H1 (cell line): ENCODE results near the gene LSM14B. TPM values are rescaled to one million over a fixed set of nuclear protein-coding genes. Genes with fewer than 3 reads are reported as not detected.

Source experiments
- CTCF ChIA-PET: fragments of 300-600 bp; sonication (Branson Sonifier 250); formaldehyde crosslinking; loops from one replicate; lab custom pipeline; 2021; ENCODE audit not compliant: partially characterized antibody; lab: Charles Lee
- POLR2A ChIA-PET: fragments of 300-600 bp; sonication (Branson Sonifier 250); formaldehyde crosslinking; loops from one replicate; lab custom pipeline; 2021; ENCODE audit warnings: inconsistent platforms; ENCODE audit not compliant: partially characterized antibody; lab: Charles Lee
- DNase-seq, 2 experiments: peaks; one replicate each; pipeline versions ENCODE4 v3.0.0 to v3.0.0-alpha.2; 2010 to 2022; ENCODE audit warnings: low spot score in 2 of 2, low read depth in 1 of 2, mixed read lengths in 1 of 2
- FAIRE-seq: peaks from 2 replicates; lab custom pipeline; 2011; peaks lifted over from hg19 to GRCh38; lab: Jason Lieb, UNC
- H2AFZ ChIP-seq: 2 replicates; pipeline ENCODE4 v1.8.1; 2012; ENCODE audit warnings: low read length, inconsistent platforms
- H2AK5ac ChIP-seq: 2 replicates; pipeline ENCODE4 v1.6.1; 2013; ENCODE audit warnings: low read depth, low read length
- H2BK120ac ChIP-seq: replicated peaks from 2 replicates; pipeline ENCODE3; 2013; ENCODE audit warnings: low read depth, low read length, inconsistent platforms
- H2BK12ac ChIP-seq: 2 replicates; pipeline ENCODE4 v1.6.1; 2013; ENCODE audit warnings: low read depth, low read length
- H2BK15ac ChIP-seq: 2 replicates; pipeline ENCODE4 v1.6.1; 2013; ENCODE audit warnings: low read length
- H2BK20ac ChIP-seq: 2 replicates; pipeline ENCODE4 v1.6.1; 2013; ENCODE audit warnings: low read length
- H2BK5ac ChIP-seq: 2 replicates; pipeline ENCODE4 v1.6.1; 2013; ENCODE audit warnings: low read depth, low read length
- H3K14ac ChIP-seq: 2 replicates; pipeline ENCODE4 v1.6.1; 2013; ENCODE audit warnings: inconsistent platforms; ENCODE audit not compliant: insufficient read length
- H3K18ac ChIP-seq: 2 replicates; pipeline ENCODE4 v1.6.1; 2013; ENCODE audit warnings: low read length; ENCODE audit errors: extremely low read depth
- H3K23ac ChIP-seq: 2 replicates; pipeline ENCODE4 v1.6.1; 2013; ENCODE audit warnings: inconsistent platforms; ENCODE audit not compliant: insufficient read length
- H3K23me2 ChIP-seq: 2 replicates; pipeline ENCODE4 v1.6.1; 2013; ENCODE audit warnings: low read depth, low read length
- H3K27ac ChIP-seq: 2 replicates; pipeline ENCODE4 v1.6.1; 2011; ENCODE audit warnings: low read depth, low read length, inconsistent platforms
- H3K27me3 ChIP-seq, 4 experiments: replicated peaks in 1 of 4; 1 replicate in 1 of 4; 2 replicates in 3 of 4; pipeline versions ENCODE4 v1.6.1 to v1.8.1; 2011 to 2013; ENCODE audit warnings: low read length in 3 of 4, mild to moderate bottlenecking in 3 of 4, inconsistent platforms in 2 of 4, mixed read lengths in 2 of 4, moderate library complexity in 1 of 4; ENCODE audit not compliant: control insufficient read depth in 3 of 4, insufficient read depth in 3 of 4; ENCODE audit errors: extremely low read depth in 1 of 4
- H3K36me3 ChIP-seq, 4 experiments: 2 replicates each; pipeline versions ENCODE4 v1.6.1 to v1.8.1; 2011 to 2013; ENCODE audit warnings: mild to moderate bottlenecking in 4 of 4, low read length in 3 of 4, moderate library complexity in 2 of 4, control low read depth in 1 of 4, inconsistent platforms in 1 of 4; ENCODE audit not compliant: insufficient read depth in 4 of 4, control insufficient read depth in 2 of 4
- H3K4ac ChIP-seq: replicated peaks from 2 replicates; pipeline ENCODE3; 2013; ENCODE audit warnings: low read length, low read depth, mixed read lengths, inconsistent platforms; ENCODE audit not compliant: insufficient read length
- H3K4me1 ChIP-seq, 4 experiments: replicated peaks in 1 of 4; 1 replicate in 1 of 4; 2 replicates in 3 of 4; pipeline versions ENCODE4 v1.6.1 to v1.8.1; 2011 to 2013; ENCODE audit warnings: low read length in 3 of 4, inconsistent platforms in 2 of 4, mixed read lengths in 1 of 4; ENCODE audit not compliant: insufficient read depth in 4 of 4, control insufficient read depth in 3 of 4
- H3K4me2 ChIP-seq, 2 experiments: 2 replicates each; pipeline versions ENCODE4 v1.6.1 to v1.8.1; 2011 to 2013; ENCODE audit warnings: low read depth in 2 of 2, low read length in 2 of 2, control low read depth in 1 of 2, inconsistent platforms in 1 of 2, mild to moderate bottlenecking in 1 of 2; ENCODE audit not compliant: insufficient read depth in 1 of 2
- H3K4me3 ChIP-seq, 4 experiments: fragments of 200-600, 300-600 bp in 1 of 4; sonication (generic), shearing (Covaris generic), sonication (Bioruptor Twin) in 1 of 4; 2 replicates each; pipeline versions ENCODE4 v1.5.1 to v1.8.1; 2011 to 2016; ENCODE audit warnings: low read length in 4 of 4, low read depth in 3 of 4, control low read depth in 2 of 4, inconsistent platforms in 2 of 4, mild to moderate bottlenecking in 2 of 4, mixed read lengths in 1 of 4, moderate library complexity in 1 of 4; ENCODE audit not compliant: insufficient read depth in 2 of 4; ENCODE audit errors: extremely low read depth in 1 of 4
- H3K56ac ChIP-seq: replicated peaks from 2 replicates; pipeline ENCODE3; 2013; ENCODE audit warnings: low read depth, mild to moderate bottlenecking, mixed read lengths, low read length, inconsistent platforms; ENCODE audit not compliant: insufficient read length
- H3K79me1 ChIP-seq: 2 replicates; pipeline ENCODE4 v1.6.1; 2013; ENCODE audit warnings: low read depth, low read length, control low read depth
- H3K79me2 ChIP-seq, 2 experiments: 2 replicates each; pipeline versions ENCODE4 v1.6.1 to v1.8.1; 2012 to 2013; ENCODE audit warnings: low read length in 2 of 2, mild to moderate bottlenecking in 2 of 2, inconsistent platforms in 1 of 2; ENCODE audit not compliant: insufficient read depth in 2 of 2, control insufficient read depth in 1 of 2
- H3K9ac ChIP-seq, 4 experiments: replicated peaks in 1 of 4; 1 replicate in 1 of 4; 2 replicates in 3 of 4; pipeline versions ENCODE4 v1.6.1 to v1.8.1; 2011 to 2013; ENCODE audit warnings: low read depth in 3 of 4, low read length in 3 of 4, control low read depth in 2 of 4, mild to moderate bottlenecking in 2 of 4, moderate library complexity in 2 of 4, inconsistent platforms in 1 of 4; ENCODE audit errors: extremely low read depth in 1 of 4
- H3K9me3 ChIP-seq, 2 experiments: 2 replicates each; pipeline versions ENCODE4 v1.6.1 to v1.8.1; 2012 to 2013; ENCODE audit warnings: mild to moderate bottlenecking in 2 of 2, moderate library complexity in 2 of 2, control low read depth in 1 of 2, inconsistent platforms in 1 of 2, low read depth in 1 of 2, low read length in 1 of 2, mixed read lengths in 1 of 2; ENCODE audit not compliant: insufficient read depth in 2 of 2
- H4K20me1 ChIP-seq, 2 experiments: replicated peaks in 1 of 2; 2 replicates each; pipeline versions ENCODE3 to v1.8.1; 2011 to 2013; ENCODE audit warnings: inconsistent platforms in 2 of 2, low read length in 2 of 2, mild to moderate bottlenecking in 1 of 2; ENCODE audit not compliant: insufficient read depth in 2 of 2, control insufficient read depth in 1 of 2
- H4K5ac ChIP-seq: 2 replicates; pipeline ENCODE4 v1.6.1; 2013; ENCODE audit warnings: low read length, low read depth, mixed read lengths, inconsistent platforms; ENCODE audit not compliant: insufficient read length
- H4K8ac ChIP-seq: 2 replicates; pipeline ENCODE4 v1.8.0; 2013; ENCODE audit warnings: mild to moderate bottlenecking, moderate library complexity, low read length, inconsistent platforms; ENCODE audit not compliant: insufficient read depth; ENCODE audit errors: extremely low read depth
- H4K91ac ChIP-seq: replicated peaks from 2 replicates; pipeline ENCODE3; 2013; ENCODE audit warnings: low read length, mixed read lengths, inconsistent platforms; ENCODE audit not compliant: insufficient read length
- EP300 ChIP-seq, 2 experiments: IDR thresholded peaks; 1 replicate in 1 of 2; 2 replicates in 1 of 2; pipeline ENCODE4 v1.6.1; 2011 to 2012; ENCODE audit warnings: low read depth in 2 of 2, low read length in 2 of 2, mild to moderate bottlenecking in 2 of 2, borderline replicate concordance in 1 of 2, inconsistent platforms in 1 of 2, moderate library complexity in 1 of 2
- KDM4A ChIP-seq: IDR thresholded peaks from one replicate; pipeline ENCODE4 v1.7.1; 2012; ENCODE audit warnings: low read depth, mild to moderate bottlenecking, moderate library complexity, low read length, inconsistent platforms; ENCODE audit not compliant: severe bottlenecking
- KDM5A ChIP-seq: fragments of 200-600 bp; IDR thresholded peaks from 2 replicates; pipeline ENCODE4 v1.7.1; 2012; ENCODE audit warnings: mild to moderate bottlenecking, low read length, inconsistent platforms, mixed read lengths
- SP2 ChIP-seq: IDR thresholded peaks from 2 replicates; pipeline ENCODE4 v1.6.1; 2012; ENCODE audit warnings: mild to moderate bottlenecking, low read length, inconsistent platforms
- TAF7 ChIP-seq: optimal IDR thresholded peaks from 2 replicates; pipeline ENCODE3; 2011; ENCODE audit warnings: low read depth, mild to moderate bottlenecking, inconsistent platforms, low read length, moderate library complexity, borderline replicate concordance
- WGBS, 2 experiments: shearing (Covaris generic) in 1 of 2; methylation state at CpG; one replicate each; pipeline versions ENCODE4 v1.1.6 to v1.1.7; 2013 to 2015; ENCODE audit warnings: low lambda C conversion rate in 2 of 2, mixed read lengths in 2 of 2, inconsistent platforms in 1 of 2, low coverage in 1 of 2, missing lambda C conversion rate in 1 of 2; ENCODE audit not compliant: insufficient replicate concordance in 2 of 2, insufficient coverage in 1 of 2, insufficient read length in 1 of 2; ENCODE audit errors: extremely low coverage in 1 of 2, missing lambda C conversion rate in 1 of 2; 5-methylcytosine and 5-hydroxymethylcytosine counted together
- polyA plus RNA-seq, 7 experiments: library from polyadenylated mRNA; depleted of rRNA in 3 of 7; stranded (reverse) in 5 of 7; unstranded in 2 of 7; fragments of >200 nt in 5 of 7; fragments of 200-250 nt in 2 of 7; gene quantifications; 1 replicate in 5 of 7; 2 replicates in 1 of 7; 4 replicates in 1 of 7; pipeline versions ENCODE4 v1.2.1 to v1.2.3, GENCODE V29; 2011 to 2013; ENCODE audit warnings: missing spikeins in 2 of 7, mixed read lengths in 2 of 7
- total RNA-seq: library from RNA; stranded (reverse); fragmentation: NEBNext Ultra II Directional; extraction: Animal tissue kit (Norgen Biotek cat#: 25700); gene quantifications from 2 replicates; pipeline ENCODE4 v1.2.1, GENCODE V29; 2021

The LSM14B gene
- total and polyA plus RNA-seq, 2 of the 8 experiments (the other 6 are each of a cell fraction or from before 2014, with no cell fraction given): 58.3 to 65.6 TPM

DNA sequence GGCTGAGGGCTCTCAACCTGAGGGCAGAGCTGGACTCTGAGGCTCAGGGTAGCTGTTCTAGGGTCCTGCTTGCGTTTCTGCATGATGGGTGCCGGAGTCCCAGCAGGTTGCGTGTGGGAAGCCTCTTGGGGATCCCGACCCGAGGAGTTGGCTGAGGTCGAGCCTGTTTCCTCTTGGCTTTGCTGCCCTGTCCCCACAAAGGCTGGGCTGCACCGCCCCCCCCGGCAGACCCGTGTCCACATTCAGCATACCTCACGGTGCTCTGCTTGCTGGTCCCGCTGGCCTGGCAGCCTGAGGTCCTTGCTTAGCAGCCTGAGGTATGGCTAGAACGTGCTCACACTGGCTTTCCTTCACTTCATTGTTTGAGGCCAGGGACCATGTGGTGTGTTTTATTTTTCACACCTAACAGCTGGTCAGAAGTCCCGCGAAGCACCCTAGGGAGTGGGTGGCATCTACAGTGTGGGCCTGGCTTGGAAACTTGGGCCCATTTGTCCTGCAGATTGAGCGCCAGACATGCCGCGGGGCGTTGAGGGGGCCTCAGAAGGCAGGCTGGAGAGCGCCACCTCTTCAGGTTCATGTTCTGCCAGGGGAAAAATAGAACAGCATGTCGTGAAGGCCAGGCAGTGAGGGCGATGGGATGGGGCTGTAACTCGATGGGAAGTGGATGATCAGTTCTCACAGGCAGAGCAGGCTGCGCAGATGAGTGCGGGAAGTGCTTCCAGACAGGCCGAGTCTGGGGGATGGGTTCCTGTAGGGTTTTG is 9.5 kb downstream of the LSM14B start:
- Histone ChIP-seq H3K4me1 (no peaks in the 10 kb centered on the region), H2AK5ac (no peak overlapping the region), H3K56ac (no peak overlapping the region), H3K79me2 (peaks cover 0 to 17% of the 10 kb centered on the region in 2 experiments; a peak in 1 of 4 replicates), H2AFZ (no peak overlapping the region), H2BK120ac (no peak overlapping the region), H3K4me2 (no peak overlapping the region), H3K23me2 (no peaks in the 10 kb centered on the region), H2BK5ac (no peak overlapping the region; the same call in 1 of the 2 replicates), H4K91ac (no peak overlapping the region), H4K20me1 (peaks cover 20 to 45% of the 10 kb centered on the region in 2 experiments), H3K18ac (no peak overlapping the region), H3K4ac (no peak overlapping the region), H3K79me1 (no peaks in the 10 kb centered on the region; the same call in 1 of the 2 replicates), H3K36me3 (peaks cover 51 to 100% (median 81%) of the 10 kb centered on the region in 4 experiments), H3K27ac (no peak overlapping the region), H3K4me3 (no peak overlapping the region), H3K27me3 (no peaks in the 10 kb centered on the region), H2BK20ac (no peak overlapping the region), H2BK12ac (no peak overlapping the region), H3K9me3 (no peaks in the 10 kb centered on the region), H4K8ac (no peak overlapping the region), H4K5ac (no peak overlapping the region), H3K14ac (no peak overlapping the region), H3K9ac (no peak overlapping the region), H2BK15ac (no peak overlapping the region), H3K23ac (no peak overlapping the region)
- POLR2A ChIA-PET: interaction anchor here (1.3 to 5.2 kb wide), 4 partner anchors 10 to 120 kb away, joined by 3 to 24 read pairs (median 6); partner anchors contain the start of gene TAF4
- CTCF ChIA-PET: interaction anchor here (0.6 to 6.6 kb wide), 5 partner anchors 99 to 195 kb away, joined by 3 to 41 read pairs (median 3); no protein-coding TSS in a partner anchor
- DNase-seq (no peak), FAIRE-seq (no peak)
- 93% methylated on average over 25 of the region's 25 CpGs; no CpG with 5 or more reads in 1 of the 2 experiments for WGBS, 2 experiments
- TF ChIP-seq SP2 (no peak), KDM5A (no peak), EP300 (IDR thresholded peaks at IDR 0.05; ENCODE audit: borderline replicate concordance in 1 of 2, low read depth in 2 of 2, low read length in 2 of 2) (no peak), KDM4A (no peak), TAF7 (no peak)
